Measurements from ENCODE around the gene GALNT7. TPM values are rescaled to one million over a fixed set of nuclear protein-coding genes. Genes with fewer than 3 reads are reported as not detected.

The GALNT7 gene
- total and polyA plus RNA-seq, 2 donors (not counting 3 experiments of a cell fraction or from before 2014, with no cell fraction given), result 19.6 to 54.6 TPM

- no peak overlapping the region for H3K4me2 ChIP-seq (ENCODE audit: insufficient read depth, low read length)
- H3K4me1 ChIP-seq (ENCODE audit: control insufficient read depth, extremely low read depth, insufficient read depth, low read length), result peaks cover 3% of the 10 kb centered on the region
- H4K20me1 ChIP-seq (replicated peaks; ENCODE audit: control insufficient read depth, extremely low read depth, insufficient read depth, low read length), result no peaks in the 10 kb centered on the region
- no peak overlapping the region for H3K9ac ChIP-seq (replicated peaks; ENCODE audit: extremely low read depth, insufficient read depth, low read length)
- H3K27ac ChIP-seq (ENCODE audit: insufficient read depth, low read depth, low read length), result no peak overlapping the region
- no peaks in the 10 kb centered on the region for H3K9me3 ChIP-seq (replicated peaks; ENCODE audit: control insufficient read depth, insufficient read depth, low read length)
- DNase-seq (ENCODE audit: low read depth, low spot score) (no peak), FAIRE-seq (no peak)
- dilution Hi-C loops (cut with MboI; ENCODE audit: extremely low pct_ligation_motif_present, low sequenced_read_pairs) (no loop called here), intact Hi-C loops (cut with micrococcal nuclease) (no loop called here)
- H2AFZ ChIP-seq (ENCODE audit: low read depth, low read length), result no peak overlapping the region
- no peaks in the 10 kb centered on the region for H3K9me1 ChIP-seq (replicated peaks; ENCODE audit: control insufficient read depth, extremely low read depth, insufficient read depth, low read length)
- no peaks in the 10 kb centered on the region for H3K27me3 ChIP-seq (ENCODE audit: control insufficient read depth in 2 of 2, insufficient read depth in 2 of 2, low read length in 2 of 2)
- H3K4me3 ChIP-seq (replicated peaks in 1 of 3; ENCODE audit: insufficient read depth in 1 of 3, low read depth in 1 of 3, low read length in 3 of 3), result no peak overlapping the region
- no peaks in the 10 kb centered on the region for H3K36me3 ChIP-seq (ENCODE audit: control insufficient read depth in 2 of 2, extremely low read depth in 1 of 2, insufficient read depth in 2 of 2, low read length in 2 of 2)
- ChIA-PET POLR2A (no interaction called here), CTCF (interaction anchor here (1.0 to 2.3 kb wide), 3 partner anchors 8 to 14 kb away, joined by 4 to 7 read pairs (median 5); no protein-coding TSS in a partner anchor)
- H3K79me2 ChIP-seq (ENCODE audit: control insufficient read depth, insufficient read depth, low read length), result no peaks in the 10 kb centered on the region
- no peak for TF ChIP-seq EZH2 (IDR thresholded peaks at IDR 0.05; ENCODE audit: borderline replicate concordance, low read depth, low read length, severe bottlenecking)
- TF ChIP-seq MYC (IDR thresholded peaks at IDR 0.05; ENCODE audit: low read depth, low read length), result no peak
- TF ChIP-seq JUN (IDR thresholded peaks at IDR 0.05; ENCODE audit: borderline replicate concordance, insufficient read depth, insufficient read length, low read depth), result no peak
- TF ChIP-seq GATA2 (IDR thresholded peaks at IDR 0.05; ENCODE audit: insufficient read depth, insufficient read length, low read depth, low read length), result no peak
- no peak for TF ChIP-seq FOS (IDR thresholded peaks at IDR 0.05; ENCODE audit: borderline replicate concordance, insufficient read depth, low read length)
- TF ChIP-seq POLR2AphosphoS5 (IDR thresholded peaks at IDR 0.05; ENCODE audit: insufficient read depth, low read depth, low read length), result no peak
- no peak for TF ChIP-seq MAX (IDR thresholded peaks at IDR 0.05; ENCODE audit: insufficient read depth, insufficient read length)
- no peak for TF ChIP-seq POLR2A (IDR thresholded peaks at IDR 0.05; ENCODE audit: low read depth, low read length)
- TF ChIP-seq CTCF (IDR thresholded peaks at IDR 0.05; ENCODE audit: extremely low read depth in 1 of 2, insufficient read depth in 1 of 2, low read depth in 1 of 2, low read length in 2 of 2), result no peak
- BruUV-seq (replicated peaks), result no TSS peak
These were observed 55.1 kb downstream of the GALNT7 start for GRCh38 chr4:173223743-173224142.

Data from endothelial cell of umbilical vein (primary cell).